Raji (cell line): Measurements from ENCODE around the gene DCLK1.

ENCODE experiments used
- POLR2A ChIP-seq: IDR thresholded peaks from 2 replicates; pipeline ENCODE4 v1.6.1; 2011; ENCODE audit warnings: low read depth, low read length, control low read depth; ENCODE audit not compliant: insufficient read depth

DCLK1 gene

DNA sequence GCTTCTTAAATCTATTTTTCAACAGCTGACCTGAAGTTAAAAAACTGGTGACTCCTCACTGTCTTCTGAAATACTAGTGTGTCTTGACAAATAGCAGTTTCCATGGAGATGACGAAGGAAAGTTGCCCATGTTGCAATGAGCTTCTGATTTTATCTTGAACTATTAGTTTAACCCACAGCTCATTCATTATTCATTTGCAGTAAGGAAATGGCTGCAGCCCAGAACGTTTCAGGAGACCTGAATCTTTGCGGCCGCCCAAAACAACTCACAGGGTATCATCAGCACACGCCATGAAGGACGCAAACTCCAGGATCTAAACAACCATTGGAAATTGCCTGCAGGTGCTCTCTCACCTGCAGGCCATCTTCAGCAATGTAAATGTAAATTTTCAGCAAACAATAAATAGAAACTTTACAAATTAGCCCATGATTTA lies 142.5 kb downstream of the DCLK1 start:
- TF ChIP-seq POLR2A: no peak

DNA sequence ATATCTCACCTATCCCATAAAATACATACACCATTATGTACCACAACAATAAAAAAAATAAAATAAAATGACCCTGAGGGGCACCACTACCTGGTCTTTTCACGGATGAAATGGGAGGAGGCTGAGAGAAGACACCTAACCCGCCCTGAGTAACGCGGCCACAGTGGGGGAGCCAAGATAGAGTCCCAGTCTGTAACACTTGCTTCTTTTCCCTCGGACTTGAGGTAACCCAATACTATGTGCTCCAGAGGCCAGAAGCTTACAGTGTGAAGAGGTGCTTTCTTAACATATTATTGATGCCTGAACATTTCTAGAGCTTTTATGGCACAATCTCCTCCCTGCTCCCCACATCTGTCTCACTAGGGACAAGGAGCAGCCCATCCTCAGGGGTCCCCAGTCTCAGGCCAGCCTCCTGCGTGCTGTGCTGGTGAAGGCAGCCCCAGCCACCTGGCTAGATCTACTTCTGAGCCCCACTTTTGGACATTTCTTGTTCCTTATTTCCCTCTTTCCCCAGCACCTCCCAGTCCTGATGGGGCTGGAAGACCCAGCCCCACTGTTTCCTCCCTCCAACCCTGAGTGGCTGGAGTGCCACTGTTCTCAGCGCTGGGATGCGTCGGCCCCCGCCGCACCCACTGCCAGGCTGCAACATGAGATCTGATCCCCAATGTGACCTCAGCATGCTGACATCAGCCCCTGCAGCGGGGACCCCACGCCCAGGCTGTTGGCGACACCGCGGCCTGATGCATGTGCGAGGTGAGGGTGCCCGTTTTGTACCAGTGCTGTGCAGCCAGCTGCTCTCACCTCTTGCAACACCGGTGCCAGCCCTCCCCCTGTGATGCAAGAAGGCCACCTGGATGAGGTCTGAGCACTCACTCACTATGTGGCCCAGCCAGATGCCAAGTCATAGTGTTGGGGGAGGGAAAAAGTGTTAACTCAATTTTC lies 143.3 kb downstream of the DCLK1 start:
- no peak for TF ChIP-seq POLR2A

DNA sequence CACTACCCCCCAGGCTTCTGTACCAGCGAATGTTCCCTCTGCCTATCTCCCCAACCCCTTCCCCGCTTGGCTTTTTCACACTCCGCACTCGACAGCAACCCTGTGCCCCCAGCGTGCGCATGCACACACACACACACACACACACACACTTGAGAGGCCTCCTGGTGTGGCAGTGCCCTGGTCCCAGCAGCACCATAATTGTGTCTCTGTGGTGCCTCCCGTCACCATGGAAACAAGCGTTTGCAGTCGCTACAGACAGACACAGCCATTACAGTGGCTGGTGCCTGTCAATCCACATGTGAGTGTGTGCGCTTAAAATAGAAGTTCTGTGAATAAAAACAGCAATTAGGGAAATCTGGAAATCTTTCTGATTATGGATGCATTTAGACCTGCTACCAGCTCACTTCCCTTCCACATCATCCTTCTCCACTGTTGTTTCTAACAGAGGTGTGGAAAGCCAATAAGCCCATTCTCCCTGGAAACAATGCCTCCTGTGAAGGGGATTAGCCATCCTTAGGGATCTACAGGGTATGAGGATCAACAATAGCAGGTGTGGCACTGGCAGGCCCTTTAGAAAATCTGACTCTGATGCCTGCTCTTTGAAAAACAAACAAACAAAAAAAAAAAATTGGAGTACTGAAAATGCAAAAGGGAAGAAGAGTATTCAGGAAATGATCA lies 146.3 kb downstream of the DCLK1 start:
- no peak for TF ChIP-seq POLR2A

GRCh38 chr13:35984287-35984686 lies 146.9 kb downstream of the DCLK1 start:
- TF ChIP-seq POLR2A: no peak

GRCh38 chr13:35983206-35983605 lies 148.0 kb downstream of the DCLK1 start:
- TF ChIP-seq POLR2A: no peak

GRCh38 chr13:35979361-35979951 lies 151.7 kb downstream of the DCLK1 start:
- TF ChIP-seq POLR2A: no peak

DNA sequence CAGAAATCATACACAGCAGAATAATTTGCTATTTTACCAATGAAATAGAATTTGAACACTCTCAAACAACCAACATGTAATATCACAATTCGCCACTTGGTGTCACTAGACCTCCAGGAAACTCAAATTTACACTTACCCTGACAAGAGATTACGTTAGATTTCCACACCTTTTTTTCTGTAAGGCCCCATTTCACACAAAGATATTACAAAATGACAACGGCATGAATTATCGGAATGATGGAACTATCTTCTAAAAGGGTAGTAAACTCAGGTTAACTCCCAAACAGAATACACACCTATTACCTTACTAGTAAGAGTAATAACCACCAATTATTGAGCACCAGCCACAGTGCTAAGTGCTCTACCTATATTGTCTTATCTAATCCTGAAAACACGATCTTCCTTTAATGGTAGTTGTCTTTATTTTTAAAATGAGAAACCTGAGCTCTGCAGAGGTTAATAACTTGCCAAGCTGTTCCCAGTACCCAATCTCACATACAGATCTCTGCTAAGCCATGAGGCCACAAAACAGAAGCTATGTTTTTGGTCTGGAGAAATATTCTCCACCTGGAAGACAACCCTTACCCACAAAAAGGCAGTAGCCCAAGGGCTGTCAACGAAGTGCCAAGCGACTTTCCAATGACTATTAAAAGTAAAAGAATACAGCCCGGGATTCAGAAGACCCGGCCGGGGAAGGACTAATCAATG lies 152.4 kb downstream of the DCLK1 start:
- no peak for TF ChIP-seq POLR2A

DNA sequence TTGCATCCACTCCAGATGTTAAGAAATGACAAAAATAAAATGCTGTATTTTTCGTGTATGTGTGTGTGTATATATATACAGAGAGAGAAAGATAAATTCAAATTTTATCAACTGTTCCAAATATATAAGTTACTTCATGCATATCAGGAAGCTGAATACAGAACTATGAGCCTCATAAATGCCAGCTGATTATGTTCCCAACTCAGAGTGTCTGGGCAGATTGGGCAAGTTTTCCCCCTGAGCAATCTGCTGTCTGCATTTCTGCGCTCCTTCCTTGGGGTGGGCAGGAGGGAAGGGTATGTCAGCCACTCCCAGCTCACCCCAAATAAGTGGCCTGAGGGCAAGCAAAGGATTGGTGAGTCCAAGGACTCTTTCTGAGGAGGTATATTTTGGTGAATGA lies 154.1 kb downstream of the DCLK1 start:
- no peak for TF ChIP-seq POLR2A

GRCh38 chr13:35976126-35976525 lies 155.1 kb downstream of the DCLK1 start:
- TF ChIP-seq POLR2A: no peak

GRCh38 chr13:35966024-35966423 lies 165.2 kb downstream of the DCLK1 start:
- TF ChIP-seq POLR2A: no peak

DNA sequence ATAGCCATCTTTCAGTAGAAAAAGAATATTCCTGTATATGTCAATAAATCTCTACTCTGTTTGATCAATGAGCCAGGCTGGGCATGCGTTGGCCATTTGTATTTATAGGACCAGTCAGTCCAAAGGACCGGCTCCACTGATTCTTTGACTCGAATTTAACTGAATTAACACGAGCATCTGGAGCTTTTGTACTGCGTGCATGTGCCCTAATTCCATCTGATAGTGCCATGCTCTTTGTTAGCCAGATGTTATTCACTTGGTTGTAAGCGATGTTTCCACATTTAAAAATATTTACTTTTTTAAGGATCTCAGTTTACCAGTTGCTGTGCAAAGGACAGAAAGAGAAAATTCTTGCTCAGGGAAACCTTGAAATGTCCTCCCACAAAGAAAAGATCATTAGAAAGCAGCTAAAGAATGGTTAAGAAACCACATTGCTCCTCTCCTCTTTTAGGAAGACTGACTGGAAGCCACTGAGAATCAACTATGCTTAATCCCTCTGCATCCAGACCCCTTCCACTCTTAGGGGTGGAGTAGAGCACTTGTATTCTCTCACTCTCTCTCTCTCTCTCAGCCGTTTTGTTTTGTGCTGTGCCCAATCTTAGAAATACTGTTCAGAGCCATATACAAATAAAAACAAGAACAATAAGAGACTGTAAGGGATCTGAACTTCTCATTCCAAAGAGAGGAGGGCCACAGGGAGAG lies 165.8 kb downstream of the DCLK1 start:
- TF ChIP-seq POLR2A: no peak

DNA sequence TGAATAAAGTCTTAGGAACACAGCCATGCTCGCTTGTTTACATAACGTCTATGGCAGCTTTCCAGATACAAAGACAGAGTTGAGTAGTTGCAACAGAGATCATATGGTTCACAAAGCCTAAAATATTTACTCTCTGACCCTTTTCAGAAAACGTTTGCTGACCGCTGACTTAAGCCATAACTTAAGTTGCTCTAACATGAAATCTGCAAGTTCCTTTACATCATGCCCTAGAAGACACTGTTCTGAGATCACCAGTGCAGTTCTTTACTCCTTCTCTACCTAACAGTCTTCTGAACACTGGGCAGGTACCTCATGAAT lies 166.4 kb downstream of the DCLK1 start:
- TF ChIP-seq POLR2A: no peak

DNA sequence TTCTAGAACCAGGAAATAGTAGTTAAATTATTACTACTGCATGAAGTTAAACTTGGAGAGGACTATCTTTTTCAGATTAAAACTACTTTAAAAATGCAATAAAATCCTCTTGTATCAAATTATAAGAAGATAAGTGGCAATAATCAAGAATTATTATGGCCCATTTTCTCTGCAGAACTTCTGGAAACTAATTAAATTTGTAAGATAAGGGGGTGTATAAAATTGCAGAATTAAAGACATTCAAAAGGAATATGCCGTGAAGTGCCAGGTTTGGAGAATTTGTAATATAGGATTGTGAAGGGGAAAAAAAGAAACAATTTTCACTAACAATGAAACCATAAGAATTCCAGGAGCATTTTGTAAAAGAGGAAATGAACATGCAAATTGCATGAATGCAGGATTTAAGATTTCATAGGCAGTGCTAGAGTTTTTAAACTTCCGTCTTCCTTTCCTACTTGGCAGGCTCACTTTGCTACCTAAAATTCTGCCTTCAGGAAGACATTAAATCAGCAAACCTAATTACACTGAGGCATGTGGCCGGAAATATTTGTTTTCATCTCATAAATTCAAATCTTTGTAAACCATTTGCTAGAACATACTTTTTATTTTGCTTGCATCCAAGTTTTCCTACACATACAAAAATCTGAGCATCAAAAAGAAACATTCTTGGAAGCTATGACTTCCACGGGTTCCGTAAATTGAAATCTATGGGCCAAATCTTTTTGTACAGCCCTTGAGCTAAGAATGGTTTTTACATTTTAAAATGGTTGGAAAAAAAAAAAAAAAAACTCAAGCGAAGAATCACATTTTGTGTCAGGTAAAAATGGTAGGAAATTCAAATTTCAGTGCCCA lies 166.9 kb downstream of the DCLK1 start:
- TF ChIP-seq POLR2A: no peak
